ACC112 (cell line): ENCODE measurements around the gene POFUT2.
A peak's percentile ranks its signal among the peaks of the same experiment; 100 is the strongest.

ENCODE experiments used
- H2AFZ ChIP-seq: fragments of 200-600 bp; sonication (generic); one replicate; pipeline ENCODE4 v1.6.0; 2017; ENCODE audit warnings: antibody characterized with exemption, low read length; ENCODE audit not compliant: unreplicated experiment
- H3K27ac ChIP-seq: fragments of 200-600 bp; sonication (generic); 2 replicates; pipeline ENCODE4 v1.5.1; 2014; ENCODE audit warnings: low read depth, mild to moderate bottlenecking, antibody characterized with exemption, low read length, moderate library complexity
- H3K27me3 ChIP-seq: fragments of 200-600 bp; sonication (generic); 2 replicates; pipeline ENCODE4 v1.6.1; 2014; ENCODE audit warnings: mild to moderate bottlenecking, antibody characterized with exemption, low read length, moderate library complexity, mixed read lengths; ENCODE audit not compliant: insufficient read depth
- H3K36me3 ChIP-seq: fragments of 200-600 bp; sonication (generic); 2 replicates; pipeline ENCODE4 v1.6.1; 2016; ENCODE audit warnings: mild to moderate bottlenecking, antibody characterized with exemption, low read length, moderate library complexity, mixed read lengths; ENCODE audit not compliant: insufficient read depth
- H3K4me1 ChIP-seq: fragments of 200-600 bp; sonication (generic); one replicate; pipeline ENCODE4 v1.6.1; 2016; ENCODE audit warnings: low read length, mixed read lengths; ENCODE audit not compliant: insufficient read depth, unreplicated experiment, control insufficient read depth
- H3K4me3 ChIP-seq: fragments of 200-600 bp; sonication (generic); 2 replicates; pipeline ENCODE4 v1.5.1; 2014; ENCODE audit warnings: mild to moderate bottlenecking, low read depth, low read length
- H3K79me2 ChIP-seq: fragments of 200-600 bp; sonication (generic); one replicate; pipeline ENCODE4 v1.6.0; 2016; ENCODE audit warnings: low read length; ENCODE audit not compliant: control insufficient read depth, unreplicated experiment, insufficient read depth

The POFUT2 gene, protein sequence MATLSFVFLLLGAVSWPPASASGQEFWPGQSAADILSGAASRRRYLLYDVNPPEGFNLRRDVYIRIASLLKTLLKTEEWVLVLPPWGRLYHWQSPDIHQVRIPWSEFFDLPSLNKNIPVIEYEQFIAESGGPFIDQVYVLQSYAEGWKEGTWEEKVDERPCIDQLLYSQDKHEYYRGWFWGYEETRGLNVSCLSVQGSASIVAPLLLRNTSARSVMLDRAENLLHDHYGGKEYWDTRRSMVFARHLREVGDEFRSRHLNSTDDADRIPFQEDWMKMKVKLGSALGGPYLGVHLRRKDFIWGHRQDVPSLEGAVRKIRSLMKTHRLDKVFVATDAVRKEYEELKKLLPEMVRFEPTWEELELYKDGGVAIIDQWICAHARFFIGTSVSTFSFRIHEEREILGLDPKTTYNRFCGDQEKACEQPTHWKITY

GRCh38 chr21:45287438-45288391 lies at the start of gene POFUT2:
Gene POFUT2, minus strand, starts transcription at chr21:45287895. Its CDS starts 24 bp downstream, at chr21:45287871.
- Histone ChIP-seq H3K4me3 (peak within 1 kb of the TSS; percentile 91), H3K4me1 (peaks cover 11% of the 10 kb centered on the region), H2AFZ (no peak within 1 kb of the TSS), H3K27ac (peak within 1 kb of the TSS; percentile 73), H3K79me2 (peaks cover 16% of the 10 kb centered on the region), H3K27me3 (no peaks in the 10 kb centered on the region), H3K36me3 (peaks cover 10% of the 10 kb centered on the region; the same call in 1 of the 2 replicates)

GRCh38 chr21:45336870-45337269 lies 49.2 kb upstream of the POFUT2 start:
- Histone ChIP-seq H3K36me3 (no peaks in the 10 kb centered on the region), H3K27me3 (no peaks in the 10 kb centered on the region), H3K79me2 (no peaks in the 10 kb centered on the region), H3K4me3 (no peak overlapping the region), H3K27ac (no peak overlapping the region), H2AFZ (no peak overlapping the region), H3K4me1 (no peaks in the 10 kb centered on the region)

- Histone ChIP-seq H3K27ac (no peak overlapping the region), H2AFZ (no peak overlapping the region), H3K4me1 (no peaks in the 10 kb centered on the region), H3K27me3 (no peaks in the 10 kb centered on the region), H3K79me2 (no peaks in the 10 kb centered on the region), H3K4me3 (no peak overlapping the region), H3K36me3 (no peaks in the 10 kb centered on the region)
Measured at GRCh38 chr21:45336535-45336810, 48.8 kb upstream of the POFUT2 start.

GRCh38 chr21:45335761-45336534 lies 48.3 kb upstream of the POFUT2 start:
- Histone ChIP-seq H3K79me2 (no peaks in the 10 kb centered on the region), H2AFZ (no peak overlapping the region), H3K4me3 (no peak overlapping the region), H3K36me3 (no peaks in the 10 kb centered on the region), H3K27ac (no peak overlapping the region), H3K4me1 (no peaks in the 10 kb centered on the region), H3K27me3 (no peaks in the 10 kb centered on the region)

GRCh38 chr21:45335151-45335760 lies 47.6 kb upstream of the POFUT2 start:
- no peak overlapping the region for H3K4me3 ChIP-seq
- H3K4me1 ChIP-seq = peaks cover 6% of the 10 kb centered on the region
- H2AFZ ChIP-seq = no peak overlapping the region
- H3K36me3 ChIP-seq = no peaks in the 10 kb centered on the region
- no peak overlapping the region for H3K27ac ChIP-seq
- H3K27me3 ChIP-seq = no peaks in the 10 kb centered on the region
- H3K79me2 ChIP-seq = no peaks in the 10 kb centered on the region

- no peak overlapping the region for H2AFZ ChIP-seq
- H3K4me1 ChIP-seq = peaks cover 12% of the 10 kb centered on the region
- no peak overlapping the region for H3K27ac ChIP-seq
Measured at GRCh38 chr21:45334591-45335081, 46.9 kb upstream of the POFUT2 start.

DNA sequence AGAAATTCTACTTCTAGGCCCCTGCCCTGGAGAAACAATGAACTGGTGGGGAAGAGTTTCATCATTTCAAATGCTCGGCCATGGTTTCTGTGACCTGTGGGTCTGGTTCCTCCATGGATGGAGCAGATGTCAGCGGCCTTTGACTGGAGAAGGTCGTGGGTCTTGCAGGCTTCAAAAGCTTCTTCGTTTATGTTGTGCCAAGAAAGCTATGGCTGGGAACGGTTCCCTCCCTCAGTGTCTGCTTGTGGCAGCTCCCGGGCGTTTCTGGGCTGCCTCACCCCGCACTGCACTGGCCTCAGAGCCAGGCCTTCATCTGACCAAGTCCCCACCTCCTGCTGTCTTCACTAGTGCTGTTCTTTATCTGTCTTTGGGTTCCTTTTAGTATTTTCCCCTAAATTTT lies 46.4 kb upstream of the POFUT2 start:
- Histone ChIP-seq H3K4me1 (peaks cover 14% of the 10 kb centered on the region), H3K27ac (no peak overlapping the region), H3K36me3 (no peaks in the 10 kb centered on the region), H3K4me3 (no peak overlapping the region), H2AFZ (no peak overlapping the region), H3K79me2 (no peaks in the 10 kb centered on the region), H3K27me3 (no peaks in the 10 kb centered on the region)

More at GRCh38 chr21:45334591-45335081, 46.9 kb upstream of the POFUT2 start:
- Histone ChIP-seq H3K27me3 (no peaks in the 10 kb centered on the region), H3K36me3 (no peaks in the 10 kb centered on the region), H3K79me2 (no peaks in the 10 kb centered on the region), H3K4me3 (no peak overlapping the region)

DNA sequence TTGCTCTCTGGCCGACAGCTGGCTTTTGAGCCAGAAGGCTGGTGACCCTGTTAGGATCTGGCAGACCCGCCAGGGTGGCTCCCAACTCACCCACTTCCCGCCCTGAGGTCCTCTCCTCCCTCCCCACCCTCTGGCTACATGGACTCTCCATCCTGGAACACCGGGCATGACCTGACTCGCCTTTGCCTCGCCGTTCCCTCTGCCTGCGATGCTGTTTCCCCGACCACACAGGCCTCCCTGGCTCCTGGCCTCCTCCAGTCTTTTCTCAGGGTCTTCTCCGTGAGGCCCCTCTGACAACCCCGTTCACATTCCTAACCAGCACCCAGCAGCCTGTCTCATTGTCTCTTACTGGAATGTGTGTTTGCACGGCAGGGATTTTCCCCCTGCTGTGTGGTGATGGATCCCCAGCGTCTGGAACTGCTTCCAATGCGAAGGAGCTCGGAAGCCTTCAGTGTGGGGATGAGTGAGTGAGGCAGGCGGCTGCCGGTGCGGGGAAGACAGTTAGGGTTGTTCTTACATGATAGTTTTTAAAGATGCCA lies 46.0 kb upstream of the POFUT2 start:
- Histone ChIP-seq H3K4me3 (no peak overlapping the region), H3K4me1 (peaks cover 14% of the 10 kb centered on the region), H2AFZ (no peak overlapping the region), H3K79me2 (no peaks in the 10 kb centered on the region), H3K27me3 (no peaks in the 10 kb centered on the region), H3K36me3 (no peaks in the 10 kb centered on the region), H3K27ac (no peak overlapping the region)

DNA sequence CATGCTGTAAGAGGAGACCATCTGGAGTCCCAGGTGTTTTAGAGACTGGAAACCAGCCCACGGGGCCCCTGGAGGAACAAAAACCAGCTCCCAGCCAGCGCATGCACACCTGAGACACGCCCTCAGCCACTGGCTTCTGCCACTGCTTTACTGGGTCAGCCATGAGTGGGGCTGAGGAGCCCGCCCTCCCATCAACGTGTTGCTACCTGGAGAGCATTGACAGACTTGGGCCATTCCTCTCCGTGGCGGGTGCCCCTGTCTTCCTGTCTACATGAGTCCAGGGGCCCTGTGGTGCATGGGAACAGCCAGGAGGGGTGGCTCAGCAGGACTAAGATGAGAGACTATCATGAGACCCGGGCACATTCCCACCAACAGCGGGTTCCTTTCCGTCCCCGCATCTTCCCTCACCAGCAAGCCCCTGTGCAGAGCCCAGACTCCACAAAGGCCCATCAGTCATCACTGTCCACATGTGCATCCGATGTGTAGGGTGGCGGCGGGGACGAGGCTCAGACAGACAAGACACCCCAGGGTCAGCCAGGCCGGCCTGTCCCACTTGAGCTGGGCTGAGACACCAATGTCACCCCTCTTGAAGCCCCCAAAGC lies 45.4 kb upstream of the POFUT2 start:
- no peak overlapping the region for H2AFZ ChIP-seq
- no peaks in the 10 kb centered on the region for H3K36me3 ChIP-seq
- no peaks in the 10 kb centered on the region for H3K27me3 ChIP-seq
- H3K4me1 ChIP-seq = peaks cover 14% of the 10 kb centered on the region
- H3K4me3 ChIP-seq = no peak overlapping the region
- H3K79me2 ChIP-seq = no peaks in the 10 kb centered on the region
- no peak overlapping the region for H3K27ac ChIP-seq
